ENCODE results near the gene TBC1D21. TPM values are rescaled to one million over a fixed set of nuclear protein-coding genes. Genes with fewer than 3 reads are reported as not detected.

Gene TBC1D21
- total and polyA plus RNA-seq, 9 of the 15 experiments (the other 6 are each of a cell fraction or from before 2014, with no cell fraction given) = not detected

GRCh38 chr15:73881579-73882320 lies 8.4 kb downstream of the TBC1D21 start:
- in situ Hi-C loops (cut with MboI) = no loop called here
- H4K20me1 ChIP-seq (replicated peaks; ENCODE audit: control insufficient read depth, insufficient read depth, low read length) = 0 out of 2 replicates have a peak, but pooled peaks cover 6% of the 10 kb centered on the region
- H2AFZ ChIP-seq (ENCODE audit: low read depth, low read length) = no peak overlapping the region
- no peaks in the 10 kb centered on the region for H3K4me1 ChIP-seq (replicated peaks in 1 of 2; ENCODE audit: control insufficient read depth in 2 of 2, insufficient read depth in 2 of 2, low read length in 2 of 2)
- no peaks in the 10 kb centered on the region for H3K36me3 ChIP-seq (ENCODE audit: control insufficient read depth, insufficient read depth, low read length)
- no peak overlapping the region for H3K9ac ChIP-seq (ENCODE audit: insufficient read depth in 1 of 2, low read depth in 2 of 2, low read length in 2 of 2)
- no peaks in the 10 kb centered on the region for H3K79me2 ChIP-seq (ENCODE audit: control insufficient read depth, insufficient read depth, low read length)
- ATAC-seq = no peak
- intact Hi-C loops (cut with micrococcal nuclease) = no loop called here
- DNase-seq (ENCODE audit: extremely low read depth in 1 of 4, low spot score in 3 of 4) = no peak
- H3K9me3 ChIP-seq (replicated peaks; ENCODE audit: control insufficient read depth, insufficient read depth, low read depth, low read length) = no peaks in the 10 kb centered on the region
- no TSS peak for BruUV-seq (replicated peaks)
- H3K4me3 ChIP-seq = no peak overlapping the region
- TF ChIP-seq ZFP36 (IDR thresholded peaks at IDR 0.05; ENCODE audit: low read depth, low read length, partially characterized antibody) (no peak), TAF15 (IDR thresholded peaks at IDR 0.05; ENCODE audit: low read depth, low read length) (no peak), RBM17 (IDR thresholded peaks at IDR 0.05; ENCODE audit: borderline replicate concordance, low read depth, low read length) (no peak), RAD21 (CRISPR knock-in tag; conservative IDR thresholded peaks at IDR 0.05 in 1 of 2, IDR thresholded peaks at IDR 0.05 in 1 of 2) (no peak), ZNF445 (CRISPR knock-in tag; IDR thresholded peaks at IDR 0.05; ENCODE audit: low read depth) (no peak), SMARCC2 (IDR thresholded peaks at IDR 0.05; ENCODE audit: low read depth) (no peak)
- TF ChIP-seq, protein P1, sequence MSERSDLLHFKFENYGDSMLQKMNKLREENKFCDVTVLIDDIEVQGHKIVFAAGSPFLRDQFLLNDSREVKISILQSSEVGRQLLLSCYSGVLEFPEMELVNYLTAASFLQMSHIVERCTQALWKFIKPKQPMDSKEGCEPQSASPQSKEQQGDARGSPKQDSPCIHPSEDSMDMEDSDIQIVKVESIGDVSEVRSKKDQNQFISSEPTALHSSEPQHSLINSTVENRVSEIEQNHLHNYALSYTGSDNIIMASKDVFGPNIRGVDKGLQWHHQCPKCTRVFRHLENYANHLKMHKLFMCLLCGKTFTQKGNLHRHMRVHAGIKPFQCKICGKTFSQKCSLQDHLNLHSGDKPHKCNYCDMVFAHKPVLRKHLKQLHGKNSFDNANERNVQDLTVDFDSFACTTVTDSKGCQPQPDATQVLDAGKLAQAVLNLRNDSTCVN (CRISPR knock-in tag; IDR thresholded peaks at IDR 0.05) = no peak
- no peaks in the 10 kb centered on the region for H3K9me1 ChIP-seq (ENCODE audit: control insufficient read depth, insufficient read depth, low read length)
- H3K27me3 ChIP-seq (ENCODE audit: control insufficient read depth in 2 of 2, insufficient read depth in 2 of 2, low read length in 2 of 2) = peaks cover 0 to 17% of the 10 kb centered on the region in 2 experiments; a peak in 4 of 5 replicates
- no peak for FAIRE-seq
- H3K4me2 ChIP-seq (ENCODE audit: insufficient read depth, low read length) = no peak overlapping the region
- 0% methylated on average over 12 of the region's 12 CpGs for WGBS (ENCODE audit: insufficient coverage, low coverage, missing lambda C conversion rate)
- ChIA-PET POLR2A (interaction anchor here (1.5 kb wide), 1 partner anchor 11 kb away, joined by 4 read pairs; no protein-coding TSS in a partner anchor), CTCF (ENCODE audit: low intra/inter-chr PET ratio) (no interaction called here)
- no peak overlapping the region for H3K27ac ChIP-seq (ENCODE audit: extremely low read depth, low read depth, low read length)

All from K562 (cell line).